ENCODE results near the gene TXNDC2.
"Not testable (repeated sequence)": the region's sequence is repeated elsewhere in the genome, so short reads cannot be mapped to it uniquely, and the experiment has no call there.

The TXNDC2 gene

DNA sequence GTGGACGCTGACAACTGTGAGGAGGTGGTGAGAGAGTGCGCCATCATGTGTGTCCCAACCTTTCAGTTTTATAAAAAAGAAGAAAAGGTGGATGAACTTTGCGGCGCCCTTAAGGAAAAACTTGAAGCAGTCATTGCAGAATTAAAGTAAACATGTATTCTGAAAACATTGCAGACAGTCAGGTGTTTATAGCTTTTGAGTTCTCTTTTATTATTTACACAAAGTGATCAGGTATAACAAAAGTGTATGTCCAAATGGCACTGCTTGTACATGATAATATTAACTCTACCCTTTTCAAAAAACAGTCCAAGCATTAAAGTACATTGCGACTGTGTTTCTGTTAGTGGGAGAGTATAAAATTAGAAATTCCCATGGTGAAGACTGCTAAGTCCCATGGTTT is 2.2 kb downstream of the TXNDC2 start:
- no peak for DNase-seq

DNA sequence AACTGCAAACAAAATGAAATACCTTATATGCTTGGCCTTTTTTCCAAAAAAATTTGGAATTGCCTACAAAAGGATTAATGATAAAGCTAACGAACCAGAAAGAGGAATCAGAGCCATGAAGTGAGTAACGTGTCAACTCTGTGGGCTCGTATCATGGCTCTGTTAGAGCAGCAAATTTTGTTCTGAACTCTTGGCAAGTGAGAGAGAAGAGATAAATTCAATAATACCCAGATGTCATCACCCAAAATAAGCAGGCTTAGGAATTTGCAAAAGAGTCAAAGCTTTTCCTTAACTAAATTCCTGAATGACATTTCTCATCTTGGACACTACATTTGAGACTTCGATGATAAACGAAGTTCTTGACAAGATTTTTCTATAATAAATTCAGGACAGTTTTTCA is 4.4 kb downstream of the TXNDC2 start:
- DNase-seq = no peak

DNA sequence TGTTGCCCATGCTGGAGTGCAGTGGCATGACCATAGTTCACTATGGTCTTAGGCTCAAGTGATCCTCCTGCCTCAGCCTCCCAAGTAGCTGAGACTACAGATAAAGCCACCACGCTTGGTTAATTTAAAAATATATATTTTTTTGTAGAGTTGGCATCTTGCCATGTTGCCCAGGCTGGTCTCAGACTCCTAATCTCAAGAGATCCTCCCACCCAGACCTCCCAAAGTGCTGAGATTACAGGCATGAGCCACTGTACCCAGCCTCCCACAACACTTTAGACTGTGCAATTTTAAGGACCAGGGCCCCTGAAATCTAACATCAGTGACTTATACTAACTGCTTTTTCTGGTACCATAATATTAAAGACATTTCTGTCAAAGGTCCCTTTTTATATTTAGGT is 5.2 kb downstream of the TXNDC2 start:
- no peak for DNase-seq

DNA sequence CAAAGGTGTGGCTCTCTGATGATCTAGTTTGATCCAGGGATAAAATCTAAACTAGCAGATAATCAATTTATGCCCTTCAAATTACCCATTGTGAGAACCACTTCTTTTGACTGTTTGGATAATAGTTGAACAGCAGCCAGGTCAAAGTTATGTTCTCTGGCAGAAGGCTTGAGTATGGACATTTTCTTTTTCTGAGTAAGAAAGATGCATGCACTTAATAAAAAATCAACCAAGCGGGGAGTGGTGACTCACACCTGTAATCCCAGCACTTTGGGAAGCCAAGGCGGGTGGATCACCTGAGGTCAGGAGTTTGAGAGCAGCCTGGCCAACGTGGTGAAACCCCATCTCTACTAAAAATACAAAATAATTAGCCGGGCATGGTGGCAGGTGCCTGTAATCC is 5.7 kb downstream of the TXNDC2 start:
- not testable (repeated sequence) for DNase-seq

DNA sequence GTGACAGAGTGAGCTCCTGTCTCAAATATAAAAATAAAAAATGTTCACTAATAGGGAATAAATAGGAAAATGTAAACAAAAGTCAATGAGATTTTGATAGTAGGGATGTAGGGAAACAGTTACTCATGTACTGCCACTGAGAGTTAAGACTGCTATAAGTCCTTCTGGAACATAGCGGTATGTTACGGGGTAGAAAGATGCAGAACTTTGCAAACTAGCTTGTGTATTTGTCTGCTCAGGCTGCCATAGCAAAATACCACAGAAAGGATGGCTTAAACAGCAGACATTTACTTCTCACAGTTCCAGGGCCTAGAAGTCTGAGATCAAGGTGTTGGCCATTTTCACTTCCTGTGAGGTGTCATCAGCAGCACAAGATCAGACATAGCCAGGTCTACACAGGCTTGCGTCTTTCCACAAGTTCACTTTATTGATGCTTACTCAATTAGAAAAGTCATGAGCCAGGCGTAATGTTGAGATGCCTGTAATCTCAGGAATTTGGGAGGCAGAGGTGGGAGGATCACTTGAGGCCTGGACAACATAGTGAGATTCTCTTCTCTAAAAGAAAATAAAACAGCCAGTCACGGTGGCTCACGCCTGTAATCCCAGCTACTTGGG is 8.8 kb downstream of the TXNDC2 start:
- no peak for DNase-seq

DNA sequence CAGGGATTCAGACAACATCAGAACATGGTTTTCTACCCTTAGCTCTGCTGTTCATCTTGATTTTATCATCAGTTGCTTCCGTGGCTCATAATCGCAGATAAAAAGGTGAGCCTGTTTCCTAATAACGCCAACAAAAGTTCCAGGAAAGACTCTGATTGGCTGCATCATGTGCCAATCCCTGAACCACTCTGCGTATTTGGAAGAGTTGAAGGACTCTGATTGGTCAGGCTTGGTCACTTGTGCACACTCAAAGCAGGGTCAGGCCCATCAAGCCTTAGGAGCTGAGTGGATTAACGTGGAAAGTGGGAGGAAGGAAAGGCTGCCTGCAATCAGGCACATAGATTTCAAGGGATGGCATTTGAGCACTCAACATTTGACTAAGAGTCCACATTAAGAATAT is 11.4 kb downstream of the TXNDC2 start:
- DNase-seq = no peak

DNA sequence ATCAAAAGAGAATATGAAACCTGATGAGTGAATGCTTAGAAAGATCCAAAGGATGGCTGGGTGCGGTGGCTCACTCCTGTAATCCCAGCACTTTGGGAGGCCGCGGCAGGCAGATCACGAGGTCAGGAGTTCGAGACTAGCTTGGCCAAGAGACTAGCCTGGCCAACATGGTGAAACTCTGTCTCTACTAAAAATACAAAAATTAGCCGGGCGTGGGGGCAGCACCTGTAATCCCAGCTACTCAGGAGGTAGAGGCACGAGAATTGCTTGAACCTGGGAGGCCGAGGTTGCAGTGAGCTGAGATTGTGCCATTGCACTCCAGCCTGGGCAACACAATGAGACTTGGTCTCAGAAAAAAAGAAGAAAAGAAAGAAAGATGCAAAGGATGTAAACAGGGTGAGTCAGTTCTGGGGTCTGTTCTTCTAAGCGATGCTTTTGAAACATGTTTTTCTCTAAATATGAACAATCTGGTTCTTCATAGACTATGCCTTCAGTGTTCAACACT is 12.1 kb downstream of the TXNDC2 start:
- not testable (repeated sequence) for DNase-seq

DNA sequence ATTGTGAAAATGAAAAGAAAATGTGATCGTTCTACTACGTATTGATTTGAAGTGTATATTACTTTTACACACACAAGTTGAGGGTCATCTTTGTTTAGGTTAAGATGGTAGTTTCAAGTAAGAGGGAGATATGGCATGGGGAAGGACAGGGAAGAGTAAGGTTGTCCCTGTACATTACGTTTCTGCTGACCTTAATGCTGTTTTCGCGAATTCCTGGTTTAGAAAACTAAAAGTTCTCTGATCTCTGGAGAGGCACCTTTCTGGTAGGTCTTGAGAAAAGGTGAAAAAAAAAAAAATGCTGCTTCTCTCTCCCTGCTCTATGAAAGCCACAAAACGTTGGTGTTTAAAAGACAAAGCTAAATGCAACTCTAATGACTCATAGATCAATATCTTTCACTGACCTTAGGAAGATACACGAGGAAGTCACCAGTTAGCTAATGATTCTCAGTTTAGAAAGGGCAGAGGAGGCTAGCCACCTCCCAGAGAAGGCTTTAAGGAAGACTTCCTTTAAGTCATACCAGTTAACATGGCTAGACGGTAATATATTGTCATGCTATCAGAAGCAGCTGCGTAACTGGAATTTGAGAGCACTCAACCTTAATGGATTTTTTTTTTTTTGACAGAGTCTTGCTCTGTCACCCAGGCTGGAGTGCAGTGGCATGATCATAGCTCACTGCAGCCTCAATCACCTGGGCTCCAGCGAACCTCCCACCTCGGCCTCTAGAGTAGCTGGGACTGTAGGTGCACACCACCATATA is 13.2 kb downstream of the TXNDC2 start:
- DNase-seq = peak; percentile 22 to 30

DNA sequence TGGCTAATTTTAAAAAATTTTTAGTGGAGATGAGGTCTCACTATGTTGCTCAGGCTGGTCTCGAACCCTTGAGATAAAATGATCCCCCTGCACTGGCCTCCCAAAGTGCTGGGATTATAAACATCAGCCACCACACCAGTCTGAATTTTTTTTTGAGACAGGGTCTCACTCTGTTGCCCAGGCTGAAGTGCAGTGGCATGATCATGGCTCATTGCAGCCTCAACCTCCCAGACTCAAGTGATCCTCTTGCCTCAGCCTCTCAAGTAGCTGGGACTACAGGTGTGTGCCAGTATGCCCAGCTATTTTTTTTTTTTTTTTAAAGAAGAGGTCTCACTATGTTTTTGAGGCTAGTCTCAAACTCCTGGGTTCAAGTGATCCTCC is 13.8 kb downstream of the TXNDC2 start:
- not testable (repeated sequence) for DNase-seq

DNA sequence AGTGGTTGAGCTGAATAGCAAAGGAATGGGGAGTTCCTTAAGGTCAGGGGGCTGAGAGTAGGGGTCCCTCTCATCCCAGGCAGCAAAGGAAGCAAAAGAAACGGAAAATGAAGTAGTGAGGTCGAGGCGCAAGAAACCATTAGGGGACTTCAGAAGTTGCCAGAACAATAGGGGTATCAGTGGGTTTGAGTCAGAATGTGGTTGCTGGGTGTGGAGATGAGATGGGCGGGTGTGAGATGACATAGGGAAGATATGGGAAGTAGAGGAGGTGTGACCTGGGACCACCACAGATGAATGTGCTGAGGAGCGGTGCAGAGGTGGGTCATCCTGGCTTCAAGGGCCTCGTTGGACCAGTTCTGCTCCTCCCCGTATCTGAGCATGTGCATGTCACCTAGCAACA is 14.9 kb downstream of the TXNDC2 start:
- no peak for DNase-seq

DNA sequence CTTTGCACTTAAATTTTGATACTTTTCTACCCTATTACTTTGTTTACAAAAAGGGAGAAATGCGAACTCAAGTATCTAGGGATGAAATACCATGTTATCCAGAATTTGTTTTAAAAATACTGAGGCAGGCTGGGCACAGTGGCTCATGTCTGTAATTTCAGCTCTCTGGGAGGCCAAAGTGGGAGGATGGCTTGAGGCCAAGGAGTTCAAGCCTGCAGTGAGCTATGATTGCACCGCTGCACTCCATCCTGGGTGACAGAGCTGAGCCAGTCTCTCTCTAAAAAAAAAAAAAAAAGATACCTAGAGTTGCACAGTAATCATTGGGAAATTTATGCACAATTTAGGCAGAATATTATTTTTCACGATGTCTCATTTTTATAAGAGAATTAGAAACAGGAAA is 15.6 kb downstream of the TXNDC2 start:
- no peak for DNase-seq

DNA sequence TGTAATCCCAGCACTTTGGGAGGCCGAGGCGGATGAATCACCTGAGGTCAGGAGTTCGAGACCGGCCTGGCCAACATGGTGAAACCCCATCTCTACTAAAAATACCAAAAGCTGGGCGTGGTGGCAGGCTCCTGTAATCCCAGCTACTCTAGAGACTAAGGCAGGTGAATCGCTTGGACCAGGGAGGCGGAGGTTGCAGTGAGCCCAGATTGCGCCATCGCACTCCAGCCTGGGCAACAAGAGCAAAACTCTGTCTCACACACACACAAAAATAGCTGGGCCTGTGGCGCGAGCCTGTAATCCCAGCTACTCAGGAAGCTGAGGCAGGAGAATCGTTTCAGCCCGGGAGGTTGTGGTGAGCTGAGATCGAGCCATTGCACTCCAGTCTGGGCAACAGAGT is 16.5 kb downstream of the TXNDC2 start:
- not testable (repeated sequence) for DNase-seq

DNA sequence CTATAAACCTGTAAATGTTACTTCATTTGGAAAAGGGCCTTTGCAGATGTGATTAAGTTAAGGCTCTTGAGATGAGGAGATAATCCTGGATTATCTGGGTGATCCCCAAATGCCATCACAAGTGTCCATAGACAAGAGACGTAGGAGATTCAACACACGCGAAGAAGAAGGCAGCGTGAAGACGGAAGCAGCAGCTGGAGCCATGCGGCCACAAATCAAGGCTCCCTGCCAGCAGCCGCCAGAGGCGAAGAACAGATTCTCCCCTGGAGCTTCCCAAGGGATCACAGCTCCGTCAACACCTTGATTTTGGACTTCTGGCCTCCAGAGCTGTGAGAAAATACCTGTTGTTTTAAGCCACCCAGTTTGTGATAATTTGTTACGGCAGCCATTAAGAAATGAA is 17.1 kb downstream of the TXNDC2 start:
- no peak for DNase-seq

DNA sequence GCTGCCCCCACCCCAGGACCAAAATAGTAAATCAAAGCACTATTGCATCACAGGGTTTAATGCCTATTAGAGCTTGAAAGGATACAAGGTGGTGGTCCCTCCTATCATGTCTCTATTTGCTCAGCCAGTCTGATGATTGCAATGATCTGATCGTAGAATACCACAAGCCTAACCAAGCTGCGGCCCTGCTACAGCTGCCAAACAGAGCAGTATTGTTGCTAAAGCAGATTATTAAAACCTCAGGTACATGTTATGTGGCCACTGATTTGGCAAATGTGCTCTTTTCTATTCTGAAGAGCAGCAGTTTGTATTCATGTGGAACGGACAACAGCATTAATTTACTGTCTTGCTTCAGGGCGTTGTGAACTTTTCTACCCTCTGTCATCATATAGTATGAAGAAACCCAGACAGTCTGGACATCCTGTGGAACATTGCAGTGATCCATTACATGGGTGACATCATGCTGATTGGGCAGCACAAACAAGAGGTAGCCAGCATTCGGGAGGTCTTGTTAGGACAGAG is 19.7 kb downstream of the TXNDC2 start:
- DNase-seq = no peak

DNA sequence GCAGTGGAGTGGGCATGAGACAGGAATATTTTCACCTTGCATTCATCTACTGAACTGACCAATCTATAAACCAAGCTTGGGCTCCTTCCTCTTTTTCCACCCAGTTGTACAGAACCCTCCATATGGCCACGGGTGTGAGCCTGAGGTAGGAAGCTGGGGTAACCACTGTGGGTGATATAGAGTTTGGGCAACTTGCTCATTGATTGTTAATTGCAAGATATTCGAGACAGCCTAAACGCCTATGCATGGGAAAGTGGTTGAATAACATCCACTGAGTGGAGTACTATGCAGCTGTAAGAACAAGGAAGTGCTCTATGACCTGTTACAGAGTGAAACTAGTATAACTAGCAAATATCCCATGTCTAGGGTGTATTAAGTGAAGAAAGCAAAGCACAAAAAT is 20.7 kb downstream of the TXNDC2 start:
- peak; percentile 38 to 62 for DNase-seq

DNA sequence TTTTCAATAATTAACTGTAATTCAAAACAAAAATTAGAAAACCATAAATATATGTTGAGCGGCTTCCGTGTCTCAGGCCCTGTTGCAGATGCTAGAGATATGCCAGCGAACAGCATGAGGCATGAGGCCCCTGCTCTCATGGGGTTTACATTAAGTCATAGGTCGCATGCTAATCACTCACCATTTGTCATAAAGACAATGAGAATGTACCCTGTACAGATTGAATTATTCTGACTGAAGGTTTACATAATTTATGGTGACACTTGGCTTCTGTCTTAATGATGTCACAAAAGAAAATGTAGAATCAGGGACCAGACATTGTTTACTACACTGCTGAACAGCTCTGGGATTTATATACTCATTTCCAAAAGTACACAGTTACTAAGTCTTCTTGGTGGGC is 22.1 kb downstream of the TXNDC2 start:
- DNase-seq = no peak

DNA sequence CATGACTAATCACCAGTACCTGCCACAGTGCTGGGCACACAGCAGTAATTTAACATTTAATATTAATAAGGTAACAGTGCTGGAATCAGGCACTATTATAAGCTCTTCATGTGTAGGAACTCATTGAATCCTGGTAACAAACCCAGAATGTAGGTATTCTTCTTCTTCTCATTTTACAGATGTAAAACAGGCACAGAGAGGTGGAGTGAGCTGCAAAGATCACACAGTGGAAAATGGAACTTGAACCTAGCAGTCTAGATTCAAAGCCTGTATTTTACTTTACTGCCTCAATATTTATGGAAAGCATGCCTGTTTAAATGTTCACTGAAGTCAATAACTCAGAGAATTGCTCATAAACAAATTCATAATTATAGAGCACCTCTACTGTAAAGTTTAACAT is 24.3 kb downstream of the TXNDC2 start:
- no peak for DNase-seq

DNA sequence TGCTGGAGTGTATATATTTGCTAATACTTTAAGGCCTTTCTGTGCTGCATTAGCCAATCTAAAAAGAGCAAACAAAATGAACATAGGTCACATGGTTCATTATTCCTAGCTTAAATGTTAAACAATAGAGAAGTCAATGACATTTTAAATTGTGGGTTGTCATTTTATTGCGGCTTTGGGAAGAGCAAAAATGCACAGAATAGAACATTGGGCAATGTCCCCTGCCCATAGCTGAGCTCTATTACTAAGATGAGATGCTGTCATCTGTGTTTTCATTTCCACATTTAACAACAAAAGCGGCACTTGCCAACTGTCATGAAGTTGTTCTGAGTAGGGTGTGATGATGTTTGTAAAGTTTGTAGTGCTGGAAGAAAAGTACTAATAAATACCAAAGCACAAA is 24.9 kb downstream of the TXNDC2 start:
- DNase-seq = no peak

DNA sequence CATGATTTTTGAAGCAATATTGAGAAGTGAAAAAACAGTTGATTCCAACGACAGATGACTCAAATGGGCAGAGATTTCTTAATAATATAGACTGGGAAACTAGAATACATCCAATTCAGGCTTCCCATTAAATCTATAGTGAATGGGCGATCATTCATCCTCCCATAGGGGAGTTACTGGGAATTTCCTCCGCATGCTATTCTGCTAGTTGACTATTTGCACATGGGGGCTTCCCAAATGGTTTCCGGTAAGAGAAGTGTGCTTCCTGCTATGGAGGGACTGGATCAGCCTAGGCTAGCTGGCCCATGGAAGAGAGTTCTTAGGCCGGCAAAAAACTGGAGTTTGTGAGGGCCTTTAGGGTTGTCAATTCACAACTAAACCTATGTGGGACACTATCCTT is 25.5 kb downstream of the TXNDC2 start:
- no peak for DNase-seq

DNA sequence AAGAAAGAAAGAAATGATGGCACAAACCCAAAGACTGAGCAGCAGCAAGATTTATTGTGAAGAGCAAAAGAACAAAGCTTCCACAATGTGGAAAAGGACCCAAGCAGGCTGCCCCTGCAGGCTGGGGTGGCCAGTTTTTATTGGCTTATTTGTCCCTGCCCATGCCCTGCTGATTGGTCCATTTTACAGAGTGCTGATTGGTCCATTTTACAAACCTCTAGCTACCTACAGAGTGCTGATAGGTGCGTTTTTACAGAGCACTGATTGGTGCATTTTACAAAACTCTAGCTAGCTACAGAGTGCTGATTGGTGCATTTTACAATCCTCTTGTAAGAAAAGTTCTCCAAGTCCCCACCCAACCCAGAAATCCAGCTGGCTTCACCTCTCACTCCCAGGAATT is 26.5 kb downstream of the TXNDC2 start:
- DNase-seq = not testable (repeated sequence)

DNA sequence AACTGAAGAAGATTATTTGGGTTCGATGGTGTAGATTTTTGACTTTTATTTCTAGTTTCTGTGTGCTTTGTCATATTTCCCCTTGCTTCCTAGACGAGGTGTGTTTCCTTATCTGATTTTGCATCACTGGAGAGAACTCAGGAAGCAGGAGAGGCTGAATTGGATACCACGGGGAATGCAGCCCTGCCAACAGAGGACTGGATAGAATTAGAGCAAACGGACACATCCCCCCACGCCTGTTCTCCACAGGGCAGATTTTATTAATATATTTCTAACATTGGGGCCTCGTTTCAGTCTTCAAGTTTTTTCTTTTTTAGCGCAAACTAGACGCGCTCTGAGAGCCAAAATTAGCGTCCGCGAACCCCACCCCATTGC is 27.4 kb downstream of the TXNDC2 start:
- no peak for DNase-seq

DNA sequence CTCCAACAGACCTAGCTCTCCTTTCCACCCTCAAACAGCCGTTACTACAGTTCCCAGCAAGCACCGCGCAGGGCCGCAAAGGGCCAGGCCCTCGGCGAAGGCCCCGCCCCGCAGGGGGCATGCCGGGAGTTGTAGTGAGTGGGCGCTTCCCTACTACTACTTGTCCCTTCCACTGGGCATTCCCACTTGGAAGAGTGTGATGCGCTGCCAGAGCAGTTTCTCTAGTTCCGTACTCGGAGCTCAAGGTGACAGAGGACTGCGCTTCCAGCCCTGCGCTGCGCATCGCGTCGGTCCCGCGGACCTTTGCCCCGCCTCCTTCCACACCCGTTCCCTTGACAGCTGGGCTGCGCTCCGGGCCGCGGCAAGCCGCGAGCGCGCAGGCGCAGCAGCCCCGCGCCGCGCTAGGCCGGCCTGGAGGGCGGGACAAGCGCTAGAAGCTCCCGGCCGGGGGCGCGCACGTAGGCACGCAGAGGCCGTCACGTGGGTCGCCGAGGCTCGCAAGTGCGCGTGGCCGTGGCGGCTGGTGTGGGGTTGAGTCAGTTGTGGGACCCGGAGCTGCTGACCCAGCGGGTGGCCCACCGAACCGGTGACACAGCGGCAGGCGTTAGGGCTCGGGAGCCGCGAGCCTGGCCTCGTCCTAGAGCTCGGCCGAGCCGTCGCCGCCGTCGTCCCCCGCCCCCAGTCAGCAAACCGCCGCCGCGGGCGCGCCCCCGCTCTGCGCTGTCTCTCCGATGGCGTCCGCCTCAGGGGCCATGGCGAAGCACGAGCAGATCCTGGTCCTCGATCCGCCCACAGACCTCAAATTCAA is 28.0 kb downstream of the TXNDC2 start, which contains the start of gene VAPA:
Gene VAPA (plus strand): TSS at position 491 of the 808 bp plus-strand sequence. CDS start 241 bp downstream, at position 732.
- DNase-seq = peak; percentile 88 to 93

DNA sequence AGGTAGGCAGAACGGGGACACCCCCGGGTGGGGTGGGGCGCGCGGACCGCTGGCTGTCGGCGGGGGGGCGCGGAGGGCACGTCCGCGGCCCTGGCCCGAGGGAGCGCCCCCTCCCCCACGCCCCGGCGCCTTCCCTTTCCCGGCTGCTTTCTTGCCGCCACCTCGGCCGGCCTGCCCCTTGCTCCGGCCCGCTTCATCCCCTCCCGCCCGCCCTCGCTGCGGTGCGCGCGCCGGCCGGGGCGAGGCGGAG is 28.5 kb downstream of the TXNDC2 start:
- peak in 1 of 2 experiments; percentile 40 for DNase-seq
